Coronary artery (tissue), 2 donors: Measurements from ENCODE around the gene NKX1-2.

Experiments used
- DNase-seq: peaks from one replicate; pipeline ENCODE4 v3.0.0-alpha.2; 2017; ENCODE audit warnings: low spot score
- H3K27ac ChIP-seq, 2 donors: fragments of 200-600 bp; sonication (generic); one replicate each; pipeline ENCODE4 v1.5.1; 2016 to 2019
- H3K4me3 ChIP-seq: fragments of 200-600 bp; sonication (generic); 2 replicates; pipeline ENCODE4 v1.5.1; 2016; ENCODE audit warnings: mild to moderate bottlenecking, moderate library complexity
- CTCF ChIP-seq: fragments of 200-600 bp; sonication (generic); IDR thresholded peaks from one replicate; pipeline ENCODE4 v1.5.1; 2019; ENCODE audit warnings: antibody characterized with exemption

Gene NKX1-2

GRCh38 chr10:124416733-124417132 is 33.1 kb downstream of the NKX1-2 start:
- peak; percentile 26 for DNase-seq
- Histone ChIP-seq H3K27ac (peak overlapping the region; percentile 65 to 75), H3K4me3 (peak overlapping the region; percentile 32)
- no peak for TF ChIP-seq CTCF

- peak overlapping the region; percentile 32 for H3K4me3 ChIP-seq
- peak overlapping the region; percentile 65 to 75 for H3K27ac ChIP-seq
- peak; percentile 58 for DNase-seq
- no peak for TF ChIP-seq CTCF
Measured at GRCh38 chr10:124415210-124415609, 34.6 kb downstream of the NKX1-2 start.

GRCh38 chr10:124414076-124414475 is 35.8 kb downstream of the NKX1-2 start:
- H3K4me3 ChIP-seq: peak overlapping the region; percentile 35
- DNase-seq: no peak
- H3K27ac ChIP-seq: peak overlapping the region; percentile 65 to 76
- TF ChIP-seq CTCF: no peak

GRCh38 chr10:124409696-124410095 is 40.1 kb downstream of the NKX1-2 start:
- no peak for TF ChIP-seq CTCF
- Histone ChIP-seq H3K4me3 (no peak overlapping the region), H3K27ac (no peak overlapping the region)
- DNase-seq: no peak

GRCh38 chr10:124408357-124408756 is 41.5 kb downstream of the NKX1-2 start:
- H3K4me3 ChIP-seq: no peak overlapping the region
- no peak overlapping the region for H3K27ac ChIP-seq
- DNase-seq: no peak
- TF ChIP-seq CTCF: no peak

GRCh38 chr10:124407456-124407855 is 42.4 kb downstream of the NKX1-2 start:
- TF ChIP-seq CTCF: no peak

GRCh38 chr10:124403548-124403947 is 46.3 kb downstream of the NKX1-2 start:
- H3K27ac ChIP-seq: no peak overlapping the region
- TF ChIP-seq CTCF: peak; percentile 34
- DNase-seq: peak; percentile 54
- H3K4me3 ChIP-seq: no peak overlapping the region

More at GRCh38 chr10:124407456-124407855, 42.4 kb downstream of the NKX1-2 start:
- no peak overlapping the region for H3K27ac ChIP-seq
- no peak for DNase-seq
- H3K4me3 ChIP-seq: no peak overlapping the region
